SHP77 (cell line): ENCODE data around the gene FREY1.

ENCODE experiments used
- DNase-seq, 2 experiments: peaks; one replicate each; lab custom pipeline; 2025; lab: John Stamatoyannopoulos, UW

Gene FREY1

DNA sequence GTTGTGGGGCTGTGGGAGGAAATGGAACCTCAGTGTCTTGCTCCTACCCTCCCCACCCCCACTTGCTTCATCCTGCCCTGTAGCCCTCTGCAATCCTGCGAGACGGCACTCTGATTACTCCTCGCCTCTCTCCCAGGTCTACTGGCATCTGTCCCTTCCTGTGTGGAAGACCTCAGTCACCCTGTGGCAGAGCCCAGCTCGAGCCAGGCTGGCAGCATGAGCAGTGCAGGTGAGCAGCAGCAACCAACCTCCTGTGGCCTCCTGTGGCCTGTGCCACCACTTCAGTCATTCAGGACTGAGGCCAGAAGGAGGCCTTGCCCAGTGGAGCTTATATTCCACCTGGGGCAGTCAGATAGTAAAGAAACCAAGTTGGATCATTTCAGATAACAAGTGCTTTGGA, 36.4 kb downstream of the FREY1 start:
- no peak for DNase-seq

DNA sequence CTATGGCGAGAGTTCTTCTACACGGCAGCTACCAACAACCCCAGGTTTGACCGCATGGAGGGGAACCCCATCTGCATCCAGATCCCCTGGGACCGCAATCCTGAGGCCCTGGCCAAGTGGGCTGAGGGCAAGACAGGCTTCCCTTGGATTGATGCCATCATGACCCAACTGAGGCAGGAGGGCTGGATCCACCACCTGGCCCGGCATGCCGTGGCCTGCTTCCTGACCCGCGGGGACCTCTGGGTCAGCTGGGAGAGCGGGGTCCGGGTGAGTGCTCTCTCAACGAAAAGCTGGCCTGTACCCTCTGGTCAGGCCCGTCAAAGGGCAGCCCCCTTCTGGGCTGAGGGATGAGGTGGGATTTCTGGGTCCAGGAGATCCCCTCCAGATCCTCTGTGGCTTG, 37.5 kb downstream of the FREY1 start:
- no peak for DNase-seq

DNA sequence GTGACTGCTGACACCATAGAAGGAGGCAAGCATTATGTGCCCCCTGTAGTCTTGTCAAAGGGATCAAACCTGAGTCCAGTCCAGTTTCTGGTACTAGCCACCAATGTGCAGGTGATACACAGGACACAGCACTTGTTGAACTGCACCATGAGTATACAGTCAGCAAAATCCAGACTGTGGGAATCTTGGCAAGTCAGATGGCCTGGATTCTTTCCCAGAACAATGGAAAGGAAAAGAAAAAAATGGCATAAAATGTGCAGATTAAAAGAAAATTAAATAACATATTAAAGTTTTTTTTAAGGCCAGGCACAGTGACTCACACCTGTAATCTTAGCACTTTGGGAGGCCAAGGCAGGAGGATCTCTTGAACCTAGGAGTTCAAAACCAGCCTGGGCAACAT, 43.0 kb downstream of the FREY1 start:
- DNase-seq: no peak

DNA sequence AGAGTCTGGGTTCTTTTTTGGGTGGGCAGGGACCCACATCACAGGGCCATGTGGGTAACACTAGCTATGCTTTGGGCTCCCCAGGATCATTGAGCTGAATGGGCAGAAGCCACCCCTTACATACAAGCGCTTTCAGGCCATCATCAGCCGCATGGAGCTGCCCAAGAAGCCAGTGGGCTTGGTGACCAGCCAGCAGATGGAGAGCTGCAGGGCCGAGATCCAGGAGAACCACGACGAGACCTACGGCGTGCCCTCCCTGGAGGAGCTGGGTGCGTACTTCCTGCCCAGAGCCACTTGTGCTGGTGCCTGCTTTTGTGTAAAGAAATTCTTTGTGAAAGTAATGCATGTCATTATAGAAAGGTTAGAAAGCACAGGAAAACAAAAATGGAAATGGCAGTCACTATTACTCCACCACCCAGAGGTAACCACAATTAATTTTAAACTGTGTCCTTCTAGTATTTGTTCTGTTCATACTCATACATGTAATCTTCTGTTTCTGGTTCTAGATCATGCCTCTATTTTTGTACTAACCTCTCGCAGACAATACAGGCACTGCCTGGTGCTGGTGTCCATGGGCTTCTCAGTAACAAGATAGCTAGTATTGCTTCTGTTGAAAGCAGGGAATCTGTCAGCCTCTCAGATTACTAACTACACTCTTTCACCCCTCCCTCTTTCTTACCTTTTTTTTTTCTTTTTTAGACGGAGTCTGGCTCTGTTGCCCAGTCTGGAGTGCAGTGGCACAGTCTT, 46.1 kb downstream of the FREY1 start:
- no peak for DNase-seq

DNA sequence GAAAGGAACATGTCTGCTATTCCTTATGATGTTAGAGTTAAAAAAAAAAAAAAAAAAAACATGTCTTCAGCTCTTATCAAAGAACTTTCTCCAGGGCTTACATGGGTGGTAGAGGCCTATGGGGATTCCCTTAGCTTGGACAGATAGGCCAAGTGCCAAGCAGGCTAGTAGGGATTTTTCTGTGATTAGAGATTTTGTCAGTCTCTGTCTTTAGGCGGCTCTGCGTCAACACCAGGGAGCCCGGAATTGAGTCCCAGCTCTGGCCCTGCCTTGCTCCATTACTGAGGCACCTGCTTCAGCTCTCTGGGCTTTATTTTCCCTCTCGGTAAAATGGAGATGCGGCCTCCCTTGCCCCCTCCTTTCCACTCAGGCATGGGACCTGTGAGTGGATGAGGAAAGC, 46.7 kb downstream of the FREY1 start:
- DNase-seq: no peak

DNA sequence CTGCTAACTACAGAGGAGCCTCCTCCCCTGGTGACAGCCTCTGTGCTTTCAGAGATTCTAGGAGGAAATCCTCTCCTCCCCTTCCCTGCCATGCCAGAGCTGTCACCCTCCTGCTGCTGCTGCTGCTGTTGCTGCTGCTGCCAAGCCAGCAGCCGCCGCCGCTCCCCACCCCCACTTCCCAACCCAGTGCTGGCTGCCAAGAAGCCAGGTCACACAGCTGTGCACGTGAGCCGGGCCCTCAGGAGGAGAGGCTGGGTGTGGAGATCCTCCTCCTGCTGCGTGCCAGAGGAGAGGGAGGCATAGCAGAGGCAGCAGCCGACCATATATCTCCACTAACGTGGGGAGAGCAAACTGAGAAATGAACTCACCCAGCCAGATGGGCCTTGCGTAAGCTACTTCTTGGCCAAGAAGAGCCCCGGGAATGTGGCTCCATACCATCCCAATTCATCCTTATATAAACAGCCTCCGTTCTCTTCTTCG, 47.4 kb downstream of the FREY1 start:
- DNase-seq: peak in 1 of 2 experiments; percentile 36

DNA sequence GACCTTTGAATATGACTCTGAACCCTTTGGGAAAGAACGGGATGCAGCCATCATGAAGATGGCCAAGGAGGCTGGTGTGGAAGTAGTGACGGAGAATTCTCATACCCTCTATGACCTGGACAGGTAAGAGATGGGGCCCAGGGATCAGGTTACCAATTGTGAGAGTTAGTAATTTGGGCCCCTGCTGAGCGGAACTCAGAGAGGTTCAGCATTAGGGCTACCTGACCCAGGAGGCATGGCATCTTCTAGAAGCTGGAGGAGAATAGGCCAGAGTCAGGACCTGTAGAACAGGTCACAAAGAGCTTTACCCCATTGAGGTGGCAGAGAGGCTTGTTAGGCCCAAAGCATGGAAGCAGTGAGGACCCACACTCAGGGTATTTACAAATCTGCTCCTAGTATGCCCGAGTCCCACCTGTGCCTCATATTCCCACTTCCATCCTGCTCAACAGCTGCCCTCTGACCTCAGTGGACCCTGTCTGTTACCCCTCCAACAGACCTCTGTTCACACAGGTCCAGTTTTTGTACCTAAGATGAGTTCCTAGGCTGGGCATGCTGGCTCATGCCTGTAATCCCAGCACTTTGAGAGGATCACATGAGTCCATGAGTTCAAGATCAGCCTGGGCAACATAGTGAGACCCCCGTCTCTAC, 48.2 kb downstream of the FREY1 start:
- no peak for DNase-seq

DNA sequence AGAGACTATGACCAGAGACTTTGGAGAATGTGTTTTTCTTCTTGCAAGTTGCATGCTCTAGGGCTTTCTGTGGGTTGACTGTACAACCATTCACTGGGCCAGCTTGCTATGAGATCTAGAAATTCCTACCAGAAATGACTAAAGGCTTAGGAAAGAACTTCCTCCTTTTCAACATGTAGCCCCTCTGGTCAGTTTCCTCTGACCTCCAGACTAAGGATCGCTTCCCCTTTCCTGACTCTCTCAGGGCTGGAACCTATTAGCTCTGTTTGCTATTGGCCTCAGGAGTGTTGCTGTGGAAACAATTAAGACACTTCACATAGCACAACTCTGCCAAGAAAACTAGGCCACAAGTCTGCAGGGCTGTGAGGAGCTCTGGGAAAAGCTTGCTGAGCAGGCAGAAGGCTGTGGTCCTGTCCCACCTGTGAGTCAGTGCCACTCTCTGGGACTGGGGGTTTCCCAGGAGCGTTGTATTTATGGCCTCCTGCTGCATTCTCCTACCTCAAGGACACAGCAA, 49.1 kb downstream of the FREY1 start:
- DNase-seq: no peak
